ENCODE data around the gene PRRX2.
"Not testable (repeated sequence)": the region's sequence is repeated elsewhere in the genome, so short reads cannot be mapped to it uniquely, and the experiment has no call there.

PRRX2 gene

GRCh38 chr9:129636343-129636742 lies 29.1 kb upstream of the PRRX2 start:
- DNase-seq (ENCODE audit: low read depth in 2 of 2): not testable (repeated sequence)

GRCh38 chr9:129637102-129637501 lies 28.3 kb upstream of the PRRX2 start:
- no peak for DNase-seq (ENCODE audit: low read depth in 2 of 2)

GRCh38 chr9:129637673-129638439 lies 27.6 kb upstream of the PRRX2 start:
- no peak for DNase-seq (ENCODE audit: low read depth in 2 of 2)

- no peak for DNase-seq (ENCODE audit: low read depth in 2 of 2)
Observed at GRCh38 chr9:129639034-129639630, 26.3 kb upstream of the PRRX2 start.

- no peak for DNase-seq (ENCODE audit: low read depth in 2 of 2)
Observed at GRCh38 chr9:129639756-129640085, 25.7 kb upstream of the PRRX2 start.

GRCh38 chr9:129640086-129640870 lies 25.2 kb upstream of the PRRX2 start:
- no peak for DNase-seq (ENCODE audit: low read depth in 2 of 2)

GRCh38 chr9:129640871-129641749 lies 24.3 kb upstream of the PRRX2 start:
- DNase-seq (ENCODE audit: low read depth in 2 of 2): no peak

GRCh38 chr9:129641750-129642585 lies 23.5 kb upstream of the PRRX2 start, which contains the start of gene ASB6:
ASB6 (minus strand) TSS chr9:129642151; CDS start chr9:129641999, 152 bp downstream.
- peak; percentile 97 to 98 for DNase-seq (ENCODE audit: low read depth in 2 of 2)

- DNase-seq (ENCODE audit: low read depth in 2 of 2): no peak
Observed at GRCh38 chr9:129643706-129644105, 21.7 kb upstream of the PRRX2 start.

- no peak for DNase-seq (ENCODE audit: low read depth in 2 of 2)
Observed at GRCh38 chr9:129644365-129644764, 21.1 kb upstream of the PRRX2 start.

GRCh38 chr9:129644902-129645301 lies 20.5 kb upstream of the PRRX2 start:
- DNase-seq (ENCODE audit: low read depth in 2 of 2): no peak

- no peak for DNase-seq (ENCODE audit: low read depth in 2 of 2)
Observed at GRCh38 chr9:129646252-129646651, 19.2 kb upstream of the PRRX2 start.

GRCh38 chr9:129646654-129647053 lies 18.8 kb upstream of the PRRX2 start:
- DNase-seq (ENCODE audit: low read depth in 2 of 2): no peak

GRCh38 chr9:129647635-129648034 lies 17.8 kb upstream of the PRRX2 start:
- DNase-seq (ENCODE audit: low read depth in 2 of 2): no peak

- no peak for DNase-seq (ENCODE audit: low read depth in 2 of 2)
Observed at GRCh38 chr9:129648092-129648763, 17.2 kb upstream of the PRRX2 start.

- no peak for DNase-seq (ENCODE audit: low read depth in 2 of 2)
Observed at GRCh38 chr9:129648764-129649115, 16.7 kb upstream of the PRRX2 start.

GRCh38 chr9:129649726-129650679 lies 15.4 kb upstream of the PRRX2 start:
- no peak for DNase-seq (ENCODE audit: low read depth in 2 of 2)

GRCh38 chr9:129650680-129651235 lies 14.7 kb upstream of the PRRX2 start:
- DNase-seq (ENCODE audit: low read depth in 2 of 2): no peak
